Stimulated activated CD4-positive, alpha-beta T cell treated with anti-CD3 and anti-CD28 coated beads, TNF-alpha, amount 100 ng/mL, for 48 hours (primary cell): ENCODE results near the gene FIGN.

Experiments
- DNase-seq, 3 donors: peaks; one replicate each; pipeline ENCODE4 v3.0.0-alpha.2; 2020; ENCODE audit warnings: low read depth in 3 of 3

The FIGN gene

DNA sequence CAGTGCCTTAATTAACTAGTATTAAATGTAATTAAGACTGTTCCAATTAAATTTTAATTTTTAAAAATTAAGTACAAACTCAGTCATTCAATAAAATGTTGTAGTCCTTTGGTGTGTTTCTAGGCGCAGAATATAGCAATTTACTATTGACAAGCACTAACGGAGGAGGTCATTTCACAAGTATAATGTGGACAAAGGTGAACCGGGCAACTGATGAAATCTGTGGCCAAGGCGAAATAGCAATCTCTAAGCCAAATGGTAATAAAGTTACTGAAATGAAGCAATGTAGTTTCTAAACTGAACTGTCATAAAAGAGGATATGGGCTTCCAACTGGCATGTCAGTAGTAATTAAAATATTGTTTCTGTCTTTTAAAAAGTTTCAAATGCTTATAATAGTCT lies 27.5 kb downstream of the FIGN start:
- DNase-seq: no peak

DNA sequence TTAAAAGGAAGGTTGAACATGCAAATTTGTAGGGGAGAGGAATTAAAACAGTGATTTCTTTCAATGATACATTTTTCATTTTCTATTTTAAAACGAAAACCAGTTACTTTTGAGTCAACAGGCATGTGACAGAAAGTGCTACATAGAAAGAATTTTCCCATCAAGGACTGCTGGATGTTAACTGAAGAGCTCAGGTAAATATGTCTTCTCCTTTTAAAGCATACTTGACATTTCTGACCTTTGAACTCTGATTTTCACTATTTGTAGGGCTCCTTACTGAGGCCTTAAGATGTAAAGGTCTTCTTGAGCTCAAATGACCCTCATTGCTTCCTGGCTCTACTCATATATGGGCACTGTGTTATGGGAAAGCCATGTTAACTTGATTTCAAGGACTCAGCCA lies 32.4 kb downstream of the FIGN start:
- DNase-seq: no peak

DNA sequence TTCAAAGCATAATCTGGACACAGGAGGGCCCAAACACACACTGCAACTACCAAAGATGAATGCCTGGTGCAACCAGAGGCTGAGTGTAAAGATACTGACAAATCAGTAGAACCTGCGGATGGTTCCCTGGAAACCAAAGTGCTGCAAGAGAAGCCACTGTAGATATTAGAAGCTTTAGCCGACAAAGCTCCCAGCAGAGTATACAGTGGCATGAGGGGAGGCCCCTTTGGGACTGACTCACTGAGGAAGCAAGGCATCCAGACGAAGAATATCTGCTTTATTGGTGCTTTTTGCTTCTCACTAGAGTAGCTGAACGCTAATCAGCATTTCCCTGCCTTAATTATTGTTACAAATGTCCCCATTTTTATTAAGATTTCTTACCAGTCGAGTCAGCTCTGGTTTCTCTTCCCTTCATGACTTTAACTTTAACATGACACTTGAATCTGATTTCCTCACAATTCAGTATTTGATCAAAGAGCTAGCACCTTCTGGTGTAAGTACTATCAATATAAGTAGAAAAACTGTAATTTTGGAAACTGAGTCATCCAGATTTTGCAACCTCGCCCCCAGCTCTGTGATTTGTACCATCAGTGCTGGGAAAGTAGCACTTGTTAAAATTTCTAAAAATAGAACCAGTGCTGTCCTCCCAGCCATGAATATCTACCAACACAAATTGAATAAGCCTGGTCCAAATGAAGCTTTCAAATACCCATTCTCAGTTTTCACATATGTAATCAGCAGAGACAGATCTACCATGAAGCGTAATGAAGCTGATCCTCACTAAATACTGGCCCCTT lies 34.2 kb downstream of the FIGN start:
- no peak for DNase-seq

DNA sequence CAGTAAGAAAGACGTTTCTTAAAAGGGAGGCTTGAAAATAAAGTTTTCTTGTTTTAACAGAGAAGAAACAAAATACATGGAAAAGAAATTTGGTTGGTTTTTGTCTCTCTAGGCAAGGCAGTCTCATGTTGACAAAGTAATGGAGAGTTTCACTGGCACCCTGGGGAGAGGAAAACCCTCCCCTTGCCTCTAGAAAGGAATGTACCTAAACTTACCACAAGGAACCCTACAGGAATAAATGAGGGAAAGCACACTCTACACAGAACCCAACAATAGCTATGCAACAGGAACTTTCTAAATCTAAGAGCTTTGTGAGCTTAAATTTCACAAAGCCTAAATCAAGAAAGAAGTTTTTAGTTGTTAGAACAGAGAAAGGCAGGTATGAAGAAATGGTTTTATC lies 37.0 kb downstream of the FIGN start:
- no peak for DNase-seq

DNA sequence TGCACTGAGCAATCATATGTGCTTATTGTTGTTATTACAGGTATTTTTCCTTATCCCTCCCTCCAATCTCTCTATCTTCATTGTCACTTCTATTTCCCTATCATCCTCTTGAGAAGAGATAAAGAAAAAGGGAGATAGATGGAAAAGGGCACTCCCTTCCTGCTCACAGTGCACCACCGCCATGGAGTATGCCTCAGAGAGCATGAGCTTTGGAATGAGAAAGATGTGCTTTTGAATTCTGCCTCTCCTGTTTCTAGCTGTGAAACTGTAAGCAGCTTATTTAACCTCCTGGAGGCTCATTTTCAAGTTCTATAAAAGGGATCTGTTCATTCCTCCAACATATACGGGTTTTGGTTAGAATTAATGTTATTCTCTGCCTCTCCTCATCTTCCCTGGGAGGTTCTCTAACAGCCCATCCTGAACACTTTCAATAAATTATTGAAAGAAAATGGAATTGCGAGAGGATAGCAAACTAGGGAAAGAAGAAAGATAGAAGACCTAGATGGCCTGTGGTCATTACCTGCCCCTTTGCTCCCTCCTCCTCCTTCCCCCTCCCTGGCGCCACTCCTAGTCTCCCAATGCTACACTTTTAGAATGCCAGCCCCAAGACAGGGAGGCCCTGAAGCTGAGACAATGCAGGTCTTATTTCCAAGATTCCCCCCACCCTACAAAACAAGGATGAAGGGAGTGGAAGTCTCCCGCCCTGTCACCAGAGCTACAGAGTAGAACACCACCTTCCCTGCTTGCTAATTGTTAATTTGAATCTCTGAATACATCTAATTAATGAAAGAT lies 37.8 kb downstream of the FIGN start:
- no peak for DNase-seq

DNA sequence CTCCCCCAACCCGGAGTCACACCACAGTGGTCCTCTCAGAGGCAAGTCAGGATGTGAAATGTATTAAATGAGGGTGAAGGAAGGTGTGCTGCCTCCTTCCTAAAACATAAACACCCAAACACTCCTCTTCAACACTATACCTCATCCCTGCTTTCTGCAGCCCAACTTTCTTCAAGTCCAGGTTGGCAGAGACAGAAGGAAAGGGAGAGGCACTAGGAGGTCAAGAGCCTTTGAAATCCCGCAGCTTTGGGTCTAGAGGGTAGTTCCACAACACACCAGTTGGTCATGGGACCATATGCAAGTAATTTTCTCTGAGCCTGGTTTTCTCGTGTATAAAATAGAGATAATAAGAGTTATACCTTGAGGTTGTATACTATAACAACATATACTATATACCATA lies 38.4 kb downstream of the FIGN start:
- DNase-seq: no peak

DNA sequence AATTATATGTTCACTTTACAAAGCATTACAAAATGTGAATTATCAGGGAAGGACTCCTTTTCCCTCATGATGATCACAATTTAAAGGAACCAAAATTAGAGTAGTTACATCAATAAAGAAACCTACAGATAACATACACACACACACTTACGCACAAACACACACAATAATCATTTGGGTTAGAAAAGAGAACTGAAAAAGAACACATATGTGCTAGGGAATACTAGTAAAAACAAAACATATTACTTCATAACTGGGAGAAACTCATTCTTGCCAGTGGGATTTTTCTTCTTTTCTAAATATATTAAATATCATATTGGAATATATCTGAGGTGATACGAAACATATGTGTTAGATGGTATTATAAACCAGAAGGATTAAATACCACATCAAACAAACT lies 42.3 kb downstream of the FIGN start:
- DNase-seq: no peak

DNA sequence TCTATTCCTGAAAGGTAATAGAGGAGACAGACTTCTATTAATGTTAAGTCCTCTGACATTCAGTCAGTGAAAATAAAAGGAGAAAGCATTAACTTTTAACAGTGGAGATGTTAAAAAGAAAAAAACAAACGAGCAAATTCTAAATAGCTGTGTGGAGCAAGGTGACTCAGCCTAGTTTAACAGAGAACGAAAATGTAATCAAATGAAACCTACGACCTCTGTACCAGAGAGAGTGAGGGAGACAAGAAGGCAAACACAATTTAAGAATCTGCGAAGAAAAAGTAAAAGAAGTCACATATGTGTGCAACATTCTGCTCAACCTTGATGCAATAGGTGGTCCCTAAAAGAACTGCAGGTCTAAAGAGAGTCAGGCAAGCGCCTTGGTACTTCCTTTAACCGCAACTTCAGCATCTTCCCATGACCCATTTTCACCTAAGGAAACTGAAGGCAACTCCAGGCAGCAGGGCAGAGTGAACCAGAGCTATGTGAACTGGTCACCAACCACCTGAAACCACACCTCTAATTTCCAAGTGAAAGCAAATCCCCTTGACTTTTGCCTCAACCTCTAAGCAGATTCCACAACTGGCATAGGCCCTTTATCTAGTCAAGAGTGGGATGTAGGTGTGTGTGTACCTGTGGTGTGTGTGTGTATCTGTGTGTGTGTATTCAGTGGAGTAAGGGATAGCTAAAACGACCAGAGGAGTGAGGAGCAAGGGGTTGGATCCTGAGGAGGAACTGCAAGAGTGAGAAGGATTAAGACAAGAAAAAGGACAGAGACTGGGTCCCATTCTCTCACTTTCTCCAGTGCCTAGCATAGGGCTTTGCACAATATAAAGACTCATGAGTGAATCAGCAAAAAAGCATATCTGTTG lies 43.0 kb downstream of the FIGN start:
- DNase-seq: no peak

DNA sequence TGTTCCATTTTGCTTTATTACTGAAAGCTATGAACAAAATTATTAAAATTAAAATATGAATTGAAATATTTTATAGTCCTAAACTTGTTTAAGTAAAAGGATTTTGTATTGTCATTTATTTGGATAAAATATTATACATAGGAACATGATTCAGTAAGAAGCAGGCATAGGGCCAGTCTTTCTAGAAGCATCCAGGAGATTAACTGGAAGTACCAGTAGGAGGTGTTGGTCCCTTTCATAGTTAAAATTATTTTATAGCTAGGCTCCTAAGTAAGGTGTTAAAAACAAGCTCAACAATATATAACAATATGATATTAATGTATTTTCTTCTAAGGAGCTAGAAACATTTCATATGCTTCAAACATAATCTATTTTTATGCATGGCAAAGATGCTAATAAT lies 43.7 kb downstream of the FIGN start:
- DNase-seq: no peak

DNA sequence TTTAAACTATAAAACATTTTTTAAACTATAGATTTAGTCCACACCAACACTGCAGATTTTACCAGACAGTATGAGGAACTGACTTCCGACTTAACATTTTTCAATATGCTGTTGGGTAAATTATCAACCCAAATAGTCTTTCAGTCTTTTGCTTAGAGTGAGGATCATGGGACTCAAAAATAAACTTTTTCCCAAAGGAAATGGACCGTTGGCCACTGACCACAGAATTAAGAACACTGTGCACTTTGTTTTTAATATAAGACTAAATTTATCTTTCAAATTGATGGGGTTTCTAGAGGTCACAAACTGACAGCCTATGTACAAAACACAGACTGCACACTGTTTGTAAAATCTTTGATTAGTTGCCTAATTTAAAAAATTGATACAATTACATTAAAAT lies 44.9 kb downstream of the FIGN start:
- DNase-seq: no peak

DNA sequence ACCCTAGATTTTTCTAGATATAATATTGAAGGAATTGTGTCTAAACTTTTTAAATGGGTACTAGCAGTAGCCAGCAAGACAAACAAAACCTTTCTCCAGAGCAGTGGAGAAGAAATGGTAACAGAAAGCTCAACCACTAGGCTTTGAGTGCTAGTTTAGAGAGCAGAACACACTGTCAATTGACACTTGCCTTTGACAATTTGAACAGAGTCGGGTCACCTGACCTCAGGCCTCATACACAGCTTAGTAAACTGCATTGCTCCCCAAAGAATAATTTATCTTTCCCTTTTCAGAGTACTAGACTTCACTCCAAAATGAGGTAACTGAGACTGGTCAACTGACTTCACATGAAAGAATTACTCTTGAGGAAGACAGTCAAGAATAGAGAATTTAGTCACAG lies 48.6 kb downstream of the FIGN start:
- DNase-seq: no peak

DNA sequence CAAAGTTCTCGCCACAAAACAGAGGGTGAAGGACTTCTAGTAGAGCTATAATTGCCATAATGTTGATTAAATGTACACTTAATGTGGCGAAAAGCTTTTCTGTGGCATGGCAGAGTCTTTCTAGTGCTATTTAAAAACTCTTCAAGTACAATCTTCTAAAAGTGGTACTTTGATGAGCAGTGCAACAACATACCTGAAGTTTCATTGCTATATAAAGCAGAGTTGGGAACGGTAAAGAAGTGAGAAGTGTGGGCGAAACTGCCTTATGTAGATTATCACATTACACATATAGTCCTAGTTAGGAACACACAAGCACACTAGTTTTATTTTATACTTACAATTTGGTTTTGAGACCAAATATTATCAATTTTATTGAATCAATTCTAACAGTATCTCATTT lies 49.5 kb downstream of the FIGN start:
- no peak for DNase-seq

DNA sequence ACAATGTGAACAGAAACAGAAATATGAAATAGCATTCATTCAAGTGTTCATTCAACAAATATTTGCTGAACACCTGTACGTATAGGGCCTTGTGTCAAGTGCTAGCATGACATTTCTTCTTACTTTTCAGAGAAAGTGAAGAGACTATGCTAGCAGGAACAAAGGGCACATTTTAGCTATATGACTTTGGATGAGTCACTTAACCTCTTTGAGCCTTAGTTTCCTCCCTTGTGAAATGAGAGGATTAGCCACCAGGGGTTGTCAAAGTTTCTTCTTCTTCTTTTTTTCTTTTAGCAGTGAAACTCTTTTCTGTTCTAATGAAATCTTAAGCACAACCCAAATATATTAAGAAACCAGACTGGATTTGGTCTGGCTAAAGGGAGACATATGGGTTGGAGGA lies 53.1 kb downstream of the FIGN start:
- no peak for DNase-seq

DNA sequence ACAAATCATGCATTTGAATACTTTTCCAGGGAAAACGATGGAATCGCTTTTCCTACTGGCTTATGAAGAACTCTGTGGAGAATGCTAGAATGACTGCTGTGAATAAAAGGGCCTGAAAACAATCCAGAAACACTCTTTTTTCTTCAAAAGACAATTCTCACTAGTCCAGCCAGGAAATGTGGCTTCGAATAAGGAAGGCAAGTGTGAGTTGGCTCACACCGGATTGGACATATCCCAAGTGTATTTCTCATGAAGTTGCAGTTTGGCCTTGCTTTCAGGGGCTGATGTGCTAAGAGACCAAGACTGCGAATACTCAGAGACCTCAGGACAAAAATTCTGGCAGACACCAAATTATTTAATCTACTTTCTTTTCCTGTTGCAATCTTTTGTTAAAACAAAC lies 54.1 kb downstream of the FIGN start:
- DNase-seq: no peak

DNA sequence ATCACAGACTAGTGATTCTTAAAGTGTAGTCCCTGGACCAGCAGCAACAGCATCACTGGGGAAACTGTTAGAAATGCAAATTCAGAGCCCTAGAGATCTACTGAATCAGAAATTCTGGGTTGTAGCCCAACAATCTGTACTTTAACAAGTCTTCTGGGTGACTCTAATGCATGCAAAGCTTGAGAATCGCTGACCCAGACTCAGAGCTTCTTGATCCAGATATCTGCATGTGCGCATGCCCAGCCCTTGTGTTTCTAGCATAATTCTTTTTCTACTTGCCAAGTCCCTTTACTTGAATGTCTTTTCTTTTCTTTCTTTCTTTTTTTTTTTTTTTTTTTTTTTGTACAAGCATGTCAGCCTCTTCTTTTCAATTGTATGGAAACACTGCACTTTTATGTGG lies 60.4 kb downstream of the FIGN start:
- DNase-seq: no peak

DNA sequence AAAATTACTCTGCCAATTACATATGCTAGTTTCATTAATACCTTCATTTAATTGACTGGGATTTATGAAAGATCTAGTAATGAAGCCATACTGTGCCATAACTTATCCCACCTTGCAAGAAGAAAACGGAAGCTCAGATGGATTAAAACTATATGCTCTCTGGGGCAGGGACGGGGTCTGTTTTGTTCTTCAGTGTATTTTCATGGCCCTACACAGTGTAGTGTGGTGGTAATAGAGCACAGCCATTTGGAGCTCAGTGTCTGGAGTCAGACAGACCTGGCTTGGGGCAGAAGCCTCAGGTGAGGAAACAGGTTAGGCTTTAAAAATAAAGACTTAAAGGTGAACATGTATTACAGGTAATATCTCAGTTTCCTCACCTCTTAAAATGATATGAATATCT lies 62.3 kb downstream of the FIGN start:
- no peak for DNase-seq

DNA sequence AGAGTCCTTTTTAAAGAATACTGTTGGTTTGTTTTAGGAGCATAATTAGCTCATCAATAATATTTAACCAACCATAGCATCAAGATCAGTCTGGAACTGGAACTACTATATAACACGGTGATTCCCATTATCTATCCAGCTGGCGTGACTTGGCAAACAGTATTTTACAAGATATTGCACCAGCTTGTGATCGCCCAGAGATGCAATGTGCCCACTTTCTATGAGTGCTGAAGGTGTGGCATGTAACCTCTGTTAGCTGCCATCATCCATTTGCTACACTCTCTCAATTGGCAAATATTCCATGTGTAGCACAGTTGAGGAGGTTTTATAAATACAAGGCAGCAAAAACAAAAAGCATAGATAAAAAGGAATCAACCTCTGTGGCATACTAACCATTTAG lies 64.9 kb downstream of the FIGN start:
- DNase-seq: no peak

DNA sequence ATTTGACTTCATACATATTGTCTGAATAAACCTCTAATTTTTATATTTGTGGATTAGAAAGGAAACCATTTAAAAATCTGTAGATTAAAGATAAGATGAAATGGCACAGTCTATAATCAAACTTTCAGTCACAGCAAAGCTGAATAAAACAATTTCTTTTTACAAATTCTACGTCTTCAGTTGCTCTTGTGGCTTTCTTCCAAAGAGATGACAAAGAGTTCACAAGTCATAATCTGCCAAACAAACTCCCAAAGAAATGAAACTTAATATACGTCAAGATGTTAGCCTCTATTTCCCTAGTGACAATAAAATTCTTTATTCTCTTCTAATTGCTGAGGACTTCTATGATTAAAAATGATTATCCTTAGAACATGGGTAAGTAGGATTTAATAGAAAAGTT lies 66.3 kb downstream of the FIGN start:
- DNase-seq: no peak

DNA sequence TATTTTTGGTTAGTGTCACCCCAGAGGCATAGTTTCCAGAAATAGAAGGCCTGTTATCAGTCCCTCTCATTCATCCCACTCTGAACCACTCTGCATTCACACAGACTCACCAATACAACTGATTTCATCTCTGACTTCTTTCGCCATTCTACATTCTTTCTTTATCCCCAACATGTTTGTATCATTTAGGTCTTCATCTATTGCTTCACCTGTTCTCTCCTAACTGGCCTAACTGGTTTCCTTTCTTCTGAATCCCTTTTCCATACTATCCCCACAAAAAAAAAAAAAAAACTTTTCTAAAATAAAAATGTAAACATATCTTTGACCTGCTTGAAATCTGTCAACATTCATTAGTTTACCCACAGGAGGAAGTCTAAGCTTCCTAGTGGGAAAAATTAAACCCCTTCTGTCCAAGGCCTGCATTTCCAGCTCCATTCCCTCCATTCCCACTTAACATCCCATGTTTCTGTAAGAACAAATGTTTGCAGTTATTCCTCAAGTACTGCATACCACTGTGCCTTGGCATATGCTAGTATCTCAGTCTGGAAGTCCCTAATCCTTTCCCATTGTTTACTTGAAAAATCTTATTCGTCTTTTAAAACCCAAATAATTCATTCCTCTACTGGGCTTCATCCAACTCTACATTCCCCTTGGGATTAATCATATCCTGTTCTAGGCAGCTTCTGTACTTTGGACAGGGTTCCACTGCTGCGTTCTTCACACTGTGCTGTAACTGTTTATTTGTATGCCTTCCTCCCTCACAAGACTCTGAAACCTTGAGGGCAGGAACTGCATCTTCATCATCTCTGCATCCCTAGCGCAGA lies 68.5 kb downstream of the FIGN start:
- no peak for DNase-seq

DNA sequence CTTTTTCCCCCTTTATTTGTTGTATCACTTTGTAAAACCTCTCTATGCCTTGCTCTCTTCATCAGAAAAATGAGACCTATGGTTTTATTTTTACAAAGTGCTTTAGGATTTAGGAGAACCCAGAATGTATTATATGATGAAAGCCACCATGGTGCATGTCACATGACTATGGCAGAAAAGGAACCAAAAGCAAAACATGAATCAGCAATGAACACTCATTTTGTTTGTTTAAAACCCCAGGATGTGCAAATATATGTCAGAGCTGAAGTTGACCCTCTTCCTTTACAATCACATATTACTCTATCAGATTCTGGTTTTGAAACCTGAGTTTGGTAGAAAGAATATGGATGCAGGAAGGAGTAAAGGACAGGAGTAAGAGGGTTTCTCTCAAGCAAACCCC lies 70.0 kb downstream of the FIGN start:
- DNase-seq: no peak

DNA sequence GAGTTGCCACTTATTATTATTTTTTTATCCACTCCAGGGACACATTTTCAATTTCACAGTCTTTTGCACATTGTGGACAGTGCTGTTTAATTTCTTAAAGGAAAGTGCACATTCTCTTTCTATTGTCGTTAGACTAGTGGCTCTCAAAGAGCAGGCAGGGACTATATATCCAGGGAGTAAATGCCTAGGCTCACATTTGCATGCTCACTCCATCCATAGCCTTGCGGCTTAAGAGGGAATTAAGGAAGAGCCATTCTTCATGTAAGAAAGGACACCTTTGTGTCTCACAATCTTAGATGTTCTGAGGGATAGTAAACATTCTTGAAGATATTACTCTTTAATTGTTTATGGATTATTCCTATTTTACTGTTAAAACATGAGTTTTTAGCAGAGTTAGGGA lies 70.8 kb downstream of the FIGN start:
- DNase-seq: no peak

DNA sequence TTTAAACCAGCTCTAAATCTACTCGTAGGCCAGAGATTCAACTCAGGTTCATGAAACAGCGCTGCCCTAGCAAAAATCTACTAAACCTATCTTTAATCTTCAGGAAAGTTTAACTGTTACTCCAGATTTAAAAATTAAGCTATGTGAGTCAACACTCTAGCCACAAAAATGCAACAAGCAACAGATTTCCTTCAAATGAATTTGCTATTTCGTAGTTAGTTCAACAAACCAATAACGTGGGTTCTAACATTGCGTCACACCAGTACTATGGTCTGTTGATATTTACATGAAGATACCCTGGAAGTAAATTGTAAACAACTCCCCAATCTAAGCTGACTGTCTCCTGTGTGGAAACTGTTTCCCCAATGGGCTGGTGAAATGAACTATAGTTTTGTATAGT lies 71.2 kb downstream of the FIGN start:
- no peak for DNase-seq
